SK-N-DZ (cell line): ENCODE data around the gene RPS10.
"Not testable (repeated sequence)": the region's sequence is repeated elsewhere in the genome, so short reads cannot be mapped to it uniquely, and the experiment has no call there.

Experiments used
- DNase-seq: peaks from one replicate; pipeline ENCODE4 v3.0.0-alpha.2; 2015; ENCODE audit warnings: low spot score

Gene RPS10

GRCh38 chr6:34393191-34393965, 32.5 kb downstream of the RPS10 start:
- DNase-seq = no peak

DNA sequence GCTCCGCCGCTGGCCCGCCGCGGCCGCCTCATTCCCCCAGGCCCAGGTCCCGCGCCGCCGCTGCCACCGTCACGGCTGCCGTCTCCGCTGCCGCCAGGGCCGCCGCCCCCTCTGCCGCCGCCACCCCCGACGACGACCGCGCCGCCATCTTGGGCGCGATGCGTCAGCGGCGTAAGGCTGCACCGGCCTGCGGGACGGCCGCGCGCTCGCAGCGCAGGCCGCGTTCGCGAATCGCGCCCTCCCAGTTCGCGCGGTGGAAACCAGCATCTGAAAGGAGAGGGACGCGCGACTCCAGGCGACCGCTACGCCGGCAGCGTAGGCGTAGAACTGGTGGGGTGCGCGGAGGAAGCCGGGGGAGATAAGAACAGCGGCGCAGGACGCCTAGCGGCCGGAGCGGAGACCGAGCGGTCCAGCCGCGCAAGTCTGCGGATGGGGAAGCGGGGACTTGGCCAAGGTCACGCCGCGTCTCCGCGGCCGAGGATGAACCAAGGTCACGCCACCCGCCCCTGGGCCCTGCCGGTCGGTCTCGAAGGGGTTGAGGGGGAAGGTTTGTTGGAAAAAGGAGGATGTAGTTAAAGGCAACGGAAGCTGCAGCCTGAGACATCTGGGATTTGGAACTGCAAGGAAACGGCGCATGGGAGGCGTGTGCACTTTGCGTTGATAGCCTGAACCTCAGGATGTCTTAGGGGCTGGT, 33.2 kb downstream of the RPS10 start, which contains the start of gene NUDT3:
Gene NUDT3 (minus strand): TSS at position 173 of the 694 bp plus-strand sequence. CDS start 307 bp downstream, outside the sequence.
- DNase-seq = peak; percentile 95

DNA sequence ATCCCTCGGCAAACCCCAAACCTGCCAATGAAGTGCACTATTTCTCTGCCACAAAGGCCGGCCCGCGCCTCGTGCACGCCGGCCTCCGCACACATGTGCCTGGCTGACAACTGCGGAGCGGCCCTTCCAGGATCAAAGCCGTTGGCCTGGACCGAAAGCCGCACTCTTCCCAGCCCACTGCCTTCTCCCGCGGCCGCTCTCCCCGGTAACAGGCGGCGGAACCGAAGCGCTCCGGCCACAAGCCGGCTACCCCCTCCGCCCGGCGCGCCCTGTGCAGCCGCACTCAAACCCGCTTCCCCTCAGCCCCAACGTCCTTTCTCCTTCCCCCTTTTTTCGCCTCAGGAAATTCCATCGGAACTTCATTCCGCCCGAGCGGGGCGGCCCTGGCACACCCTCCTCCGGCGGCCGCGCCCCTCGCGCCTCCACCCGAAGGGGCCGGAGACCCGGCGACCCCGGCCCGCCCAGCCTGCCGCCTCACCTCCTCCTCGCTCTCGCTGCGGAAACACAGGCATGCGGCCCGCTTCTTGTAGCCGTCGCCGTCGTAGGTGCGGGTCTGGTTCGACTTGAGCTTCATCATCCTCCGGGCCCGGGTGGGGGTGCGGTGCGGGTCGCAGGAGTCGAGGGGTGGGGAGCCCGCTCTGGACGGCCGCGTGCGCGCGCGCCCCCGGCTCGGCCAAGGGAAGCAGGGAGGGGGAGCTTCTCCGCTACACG, 33.9 kb downstream of the RPS10 start:
- DNase-seq = peak; percentile 64

DNA sequence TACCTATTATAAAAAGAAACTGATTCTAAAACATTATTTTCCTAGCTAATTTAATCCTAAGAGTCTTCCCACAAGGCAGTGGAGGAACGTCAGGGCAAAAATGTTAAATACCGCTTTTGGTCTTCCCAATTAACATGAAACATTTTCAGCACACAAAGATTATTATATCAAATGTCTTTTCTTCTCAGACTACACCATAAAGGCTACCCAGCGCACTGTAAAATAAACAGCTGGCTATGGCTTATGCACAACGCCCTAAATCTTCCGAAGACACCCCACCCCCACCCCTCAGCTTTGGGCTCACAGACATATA, 34.4 kb downstream of the RPS10 start:
- no peak for DNase-seq

DNA sequence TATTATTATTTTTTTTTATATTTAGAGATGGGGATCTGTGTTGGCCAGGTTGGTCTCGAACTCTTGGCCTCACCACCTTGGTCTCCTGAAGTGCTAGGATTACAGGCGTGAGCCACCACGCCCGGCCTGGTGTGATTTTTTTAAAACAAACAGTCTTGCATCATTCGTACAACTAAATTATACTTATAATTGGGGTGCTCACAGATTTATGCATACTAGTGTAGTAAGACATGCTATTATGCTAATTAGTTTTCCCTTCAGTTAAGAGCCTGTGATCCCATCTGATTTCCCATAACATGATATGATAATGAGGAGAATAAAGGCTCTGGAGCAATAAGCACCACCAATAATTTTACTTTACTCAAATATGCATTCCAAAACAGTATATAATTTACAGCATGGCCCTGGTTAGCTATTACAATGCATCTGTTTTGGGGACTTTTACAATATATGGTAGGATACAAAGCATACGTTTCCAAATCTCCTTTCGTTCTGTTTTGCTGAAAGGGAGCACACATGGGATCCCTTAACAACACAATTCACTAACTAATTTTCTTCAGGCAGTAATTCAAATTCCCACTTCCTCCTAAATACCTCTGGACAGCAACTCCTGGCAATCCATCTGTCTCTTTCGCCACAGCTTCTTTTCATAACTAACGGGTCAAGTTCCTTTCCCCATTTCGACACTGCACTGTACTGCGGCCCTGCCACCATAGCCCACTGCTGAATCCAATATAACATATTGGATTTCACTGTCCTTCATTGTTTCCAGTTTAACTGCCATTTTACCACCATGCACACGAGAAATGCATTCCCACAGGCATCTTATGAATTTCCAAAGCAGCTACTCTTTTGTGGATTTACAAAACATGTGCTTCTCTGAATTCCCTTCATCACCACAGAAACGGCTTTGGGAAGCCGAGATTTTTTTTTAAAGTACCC, 35.1 kb downstream of the RPS10 start:
- DNase-seq = peak; percentile 49

DNA sequence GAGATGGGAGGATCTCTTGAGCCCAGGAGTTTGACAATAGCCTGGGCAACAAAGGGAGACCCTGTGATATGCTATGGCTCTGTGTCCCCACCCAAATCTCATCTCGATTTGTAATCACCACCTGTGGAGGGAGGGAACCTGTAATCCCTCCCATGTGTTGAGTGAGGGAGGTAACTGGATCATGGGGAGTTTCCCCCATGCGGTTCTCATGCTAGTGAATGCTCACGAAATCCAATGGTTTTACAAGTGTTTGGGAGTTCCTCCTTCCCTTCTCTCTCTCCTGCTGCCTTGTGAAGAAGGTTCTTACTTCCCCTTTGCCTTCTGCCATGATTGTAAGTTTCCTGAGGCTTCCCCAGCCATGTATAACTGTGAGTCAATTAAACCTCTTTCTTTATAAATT, 36.8 kb downstream of the RPS10 start:
- no peak for DNase-seq

DNA sequence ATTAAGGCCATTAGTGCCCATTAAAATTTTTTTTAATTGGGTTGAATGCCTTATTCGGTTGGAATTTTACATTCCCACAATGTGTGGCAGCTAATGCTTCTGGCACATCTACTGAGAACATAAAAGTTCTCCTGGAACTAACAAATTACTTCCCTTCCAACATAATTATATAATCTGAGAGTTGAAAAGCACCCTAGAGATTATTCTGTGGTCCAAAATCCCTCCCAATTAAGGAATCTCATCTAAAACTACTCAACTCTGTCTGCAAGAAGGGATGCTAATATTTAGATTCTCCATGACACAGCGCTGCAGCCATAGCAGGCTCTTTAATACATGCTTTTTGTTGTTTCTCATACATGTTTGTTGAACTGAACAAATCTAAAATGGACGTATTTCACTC, 37.4 kb downstream of the RPS10 start:
- no peak for DNase-seq

DNA sequence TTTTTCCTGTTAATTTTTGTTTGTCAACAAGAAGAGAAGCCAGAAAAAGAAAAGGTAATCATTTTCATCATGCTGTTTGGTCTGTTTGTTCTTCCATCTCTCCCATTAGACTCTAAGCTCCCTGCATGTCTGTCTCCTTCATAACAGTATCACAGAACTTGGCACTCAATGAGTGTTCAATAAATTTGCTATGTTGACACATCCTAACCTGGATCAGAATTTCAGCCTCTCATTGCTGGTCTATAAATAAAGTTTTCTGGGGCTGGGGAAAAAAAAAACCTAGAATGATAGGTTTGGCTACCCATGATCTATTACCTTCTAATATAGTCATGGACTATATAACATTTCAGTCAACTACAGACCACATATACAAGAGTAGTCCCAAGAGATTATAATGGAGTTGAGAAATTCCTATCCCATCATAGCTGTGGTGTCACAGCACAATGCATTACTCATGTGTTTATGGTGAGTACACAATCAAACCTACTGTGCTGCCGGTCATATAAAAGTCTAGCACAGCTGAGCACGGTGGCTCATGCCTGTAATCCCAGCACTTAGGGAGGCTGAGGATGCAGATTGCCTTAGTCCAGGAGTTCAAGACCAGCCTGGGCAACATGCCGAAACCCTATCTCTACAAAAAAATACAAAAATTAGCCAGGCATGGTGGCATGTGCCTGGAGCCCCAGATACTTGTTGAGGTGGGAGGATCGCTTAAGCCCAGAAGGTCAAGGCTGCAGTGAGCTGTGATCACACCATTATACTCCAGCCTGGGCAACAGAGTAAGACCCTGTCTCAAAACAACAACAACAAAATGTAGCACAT, 39.3 kb downstream of the RPS10 start:
- no peak for DNase-seq

DNA sequence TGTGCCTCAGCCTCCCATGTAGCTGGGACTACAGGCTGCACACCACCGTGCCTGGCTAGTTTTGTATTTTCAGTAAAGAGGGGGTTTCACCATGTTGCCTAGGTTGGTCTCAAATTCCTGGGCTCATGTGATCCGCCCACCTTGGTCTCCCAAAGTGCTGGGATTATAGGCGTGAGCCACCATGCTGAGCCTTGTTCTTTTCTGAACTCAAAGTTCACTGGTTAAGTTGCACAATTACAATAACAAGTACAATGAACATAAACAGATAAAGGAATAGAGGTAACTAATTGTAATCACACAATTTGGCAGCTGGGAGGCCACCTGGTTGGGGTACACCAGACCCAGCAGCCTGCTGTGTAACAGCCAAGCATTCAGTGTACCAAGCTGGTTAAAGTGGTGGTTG, 40.1 kb downstream of the RPS10 start:
- DNase-seq = no peak

DNA sequence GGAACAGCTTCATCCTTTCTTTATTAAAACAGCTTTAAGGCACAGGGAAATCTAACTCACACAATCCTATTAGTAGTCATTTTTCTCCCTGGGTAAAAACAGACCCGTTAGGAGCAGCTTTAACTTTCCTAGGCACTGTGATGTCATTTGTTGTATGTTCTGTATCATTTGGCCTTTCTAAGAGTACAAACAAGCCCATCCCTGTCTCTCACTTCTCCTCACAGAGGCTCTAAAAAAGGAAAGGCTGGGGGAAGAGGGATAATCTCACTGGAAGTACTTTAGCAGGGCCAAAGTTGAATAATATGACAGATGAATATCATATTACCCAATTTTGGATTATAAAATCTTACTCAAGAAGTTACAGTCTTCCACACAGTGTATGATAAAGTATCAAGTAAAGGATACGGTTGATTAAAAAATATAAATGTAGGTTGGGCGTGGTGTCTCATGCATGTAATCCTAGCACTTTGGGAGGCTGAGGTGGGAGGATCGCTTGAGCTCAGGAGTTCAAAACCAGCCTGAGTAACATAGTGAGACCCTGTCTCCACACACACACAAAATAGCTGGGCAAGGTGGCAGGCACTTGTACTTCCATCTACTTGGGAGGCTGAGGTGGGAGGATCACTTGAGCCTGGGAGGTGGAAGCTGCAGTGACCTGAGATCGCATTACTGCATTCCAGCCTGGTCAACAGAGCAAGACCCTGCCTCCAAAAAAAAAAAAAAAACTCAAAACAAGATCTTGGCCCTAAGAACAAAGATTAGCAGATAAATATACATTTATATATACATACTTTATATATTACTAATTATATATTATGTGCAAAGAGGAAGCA, 41.3 kb downstream of the RPS10 start:
- no peak for DNase-seq

DNA sequence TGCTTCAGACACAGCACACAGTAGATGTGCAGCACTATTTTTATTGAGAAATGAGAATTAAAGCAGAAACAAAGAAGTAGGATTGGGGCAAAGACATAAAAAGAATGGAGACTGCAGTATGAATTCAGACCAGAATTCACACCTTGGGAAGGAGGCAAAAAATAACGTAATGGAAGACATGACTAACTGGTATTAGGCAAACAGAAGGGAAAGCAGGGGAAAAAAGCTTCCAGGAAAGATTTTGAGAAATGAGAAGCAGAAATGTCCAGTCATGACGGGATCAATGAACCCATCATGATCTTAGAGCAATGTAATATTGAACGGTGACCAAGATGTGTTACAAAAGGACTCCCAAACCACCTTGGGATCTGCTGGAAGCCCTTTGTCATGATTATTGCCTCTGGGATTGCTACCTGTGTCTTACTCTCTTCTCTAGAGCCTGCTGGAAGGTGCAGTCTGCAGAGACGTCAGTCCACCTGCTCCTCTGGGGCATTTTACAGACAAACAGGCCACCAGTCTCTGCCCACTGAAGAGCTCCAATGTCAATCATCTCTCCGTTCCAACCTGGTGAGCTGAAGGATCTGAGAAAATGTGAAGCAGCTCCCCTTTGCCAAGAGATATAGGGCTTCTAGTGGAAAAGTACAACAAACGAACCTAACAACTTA, 42.1 kb downstream of the RPS10 start:
- no peak for DNase-seq

DNA sequence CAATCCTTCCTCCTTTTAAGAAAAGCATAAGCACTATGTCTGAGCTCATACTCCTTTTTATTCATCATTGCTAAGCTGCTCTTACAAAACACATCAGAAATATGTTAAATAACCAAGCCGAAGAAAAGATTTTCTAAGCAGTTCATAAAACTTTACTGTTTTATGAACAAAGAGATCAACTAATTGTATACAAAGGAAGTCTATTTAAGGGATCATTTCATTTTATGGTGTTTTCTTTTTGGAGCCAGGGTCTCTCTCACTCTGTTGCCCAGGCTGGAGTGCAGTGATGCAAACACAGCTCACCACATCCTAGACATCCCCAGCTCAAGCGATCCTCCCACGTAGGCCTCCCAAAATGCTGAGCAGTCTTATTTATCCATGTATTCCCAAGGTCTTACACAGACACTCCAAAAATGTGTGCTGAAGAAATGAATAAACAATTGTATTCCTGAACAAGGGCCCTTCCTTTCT, 42.7 kb downstream of the RPS10 start:
- DNase-seq = no peak

DNA sequence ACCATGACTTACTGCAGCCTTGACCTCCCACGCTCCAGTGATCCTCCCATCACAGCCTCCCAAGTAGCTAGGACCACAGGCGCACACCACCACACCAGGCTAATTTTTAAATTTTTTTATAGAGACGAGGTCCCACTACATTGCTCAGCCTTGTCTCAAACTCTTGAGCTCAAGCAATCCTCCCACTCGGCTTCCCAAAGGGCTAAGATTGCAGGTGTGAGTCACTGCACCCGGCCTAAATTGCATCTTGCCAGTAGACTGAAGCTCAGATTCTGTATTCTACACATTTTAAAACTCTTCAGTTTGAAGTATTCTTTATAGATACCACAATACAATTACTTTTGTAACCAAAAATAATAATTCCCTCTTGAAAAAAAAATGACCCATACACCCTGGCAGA, 44.8 kb downstream of the RPS10 start:
- DNase-seq = no peak

- no peak for DNase-seq
Measured at GRCh38 chr6:34378470-34378869, 47.4 kb downstream of the RPS10 start.

GRCh38 chr6:34377984-34378383, 47.9 kb downstream of the RPS10 start:
- DNase-seq = no peak

- not testable (repeated sequence) for DNase-seq
Measured at GRCh38 chr6:34377571-34377970, 48.3 kb downstream of the RPS10 start.

- DNase-seq = no peak
Measured at GRCh38 chr6:34375833-34376232, 50.0 kb downstream of the RPS10 start.

GRCh38 chr6:34374508-34374907, 51.4 kb downstream of the RPS10 start:
- no peak for DNase-seq

GRCh38 chr6:34374069-34374468, 51.8 kb downstream of the RPS10 start:
- no peak for DNase-seq
